Measurements from ENCODE around the gene CBL.

DNA sequence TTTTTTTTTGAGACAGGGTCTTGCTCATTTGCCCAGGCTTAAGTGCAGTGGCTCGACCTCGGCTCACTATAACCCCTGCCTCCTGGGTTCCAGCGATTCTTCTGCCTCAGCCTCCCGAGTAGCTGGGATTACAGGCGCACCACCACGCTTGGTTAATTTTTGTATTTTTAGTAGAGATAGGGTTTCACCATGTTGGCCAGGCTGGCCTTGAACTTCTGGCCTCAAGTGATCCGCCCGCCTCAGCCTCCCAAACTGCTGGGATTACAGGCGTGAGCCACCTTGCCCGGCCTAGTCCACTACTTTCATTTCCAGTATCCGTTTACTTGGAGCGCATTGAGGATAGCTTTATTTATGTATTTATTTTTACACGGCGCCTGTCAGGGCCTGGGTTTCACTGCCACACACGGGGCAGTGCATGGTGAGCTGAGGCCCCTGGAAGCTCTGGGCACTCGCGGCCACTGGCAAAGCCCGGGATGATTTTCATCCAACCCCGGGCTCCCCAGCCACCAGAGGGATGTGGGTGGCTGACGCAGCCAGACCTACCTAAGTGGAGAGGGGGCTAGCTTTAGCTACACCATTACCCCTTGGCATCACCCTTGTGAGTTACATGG lies 116.9 kb downstream of the CBL start:
- TF ChIP-seq, protein P1, sequence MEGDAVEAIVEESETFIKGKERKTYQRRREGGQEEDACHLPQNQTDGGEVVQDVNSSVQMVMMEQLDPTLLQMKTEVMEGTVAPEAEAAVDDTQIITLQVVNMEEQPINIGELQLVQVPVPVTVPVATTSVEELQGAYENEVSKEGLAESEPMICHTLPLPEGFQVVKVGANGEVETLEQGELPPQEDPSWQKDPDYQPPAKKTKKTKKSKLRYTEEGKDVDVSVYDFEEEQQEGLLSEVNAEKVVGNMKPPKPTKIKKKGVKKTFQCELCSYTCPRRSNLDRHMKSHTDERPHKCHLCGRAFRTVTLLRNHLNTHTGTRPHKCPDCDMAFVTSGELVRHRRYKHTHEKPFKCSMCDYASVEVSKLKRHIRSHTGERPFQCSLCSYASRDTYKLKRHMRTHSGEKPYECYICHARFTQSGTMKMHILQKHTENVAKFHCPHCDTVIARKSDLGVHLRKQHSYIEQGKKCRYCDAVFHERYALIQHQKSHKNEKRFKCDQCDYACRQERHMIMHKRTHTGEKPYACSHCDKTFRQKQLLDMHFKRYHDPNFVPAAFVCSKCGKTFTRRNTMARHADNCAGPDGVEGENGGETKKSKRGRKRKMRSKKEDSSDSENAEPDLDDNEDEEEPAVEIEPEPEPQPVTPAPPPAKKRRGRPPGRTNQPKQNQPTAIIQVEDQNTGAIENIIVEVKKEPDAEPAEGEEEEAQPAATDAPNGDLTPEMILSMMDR (IDR thresholded peaks at IDR 0.05; ENCODE audit: insufficient read depth, low read depth, low read length), result no peak
- TF ChIP-seq EZH2 (IDR thresholded peaks at IDR 0.05; ENCODE audit: insufficient read depth, low read length), result no peak

All from astrocyte (in vitro differentiated cells and primary cell).